CD8-positive, alpha-beta memory T cell (primary cell): ENCODE data around the gene LCN1. TPM values are rescaled to one million over a fixed set of nuclear protein-coding genes. Genes with fewer than 3 reads are reported as not detected.
A peak's percentile ranks its signal among the peaks of the same experiment; 100 is the strongest.

Experiments
- CTCF ChIA-PET: fragments of 350-600 bp; sonication (Branson Sonifier 250); formaldehyde crosslinking; loops from one replicate; lab custom pipeline; 2021; ENCODE audit warnings: antibody characterized with exemption; lab: Charles Lee
- POLR2A ChIA-PET: fragments of 350-600 bp; sonication (Branson Sonifier 250); formaldehyde crosslinking; loops from one replicate; lab custom pipeline; 2021; ENCODE audit warnings: antibody characterized with exemption; lab: Charles Lee
- DNase-seq, 5 donors: peaks; one replicate each; pipeline versions ENCODE4 v3.0.0 to v3.0.0-alpha.2; 2020 to 2022; ENCODE audit warnings: mixed read lengths in 1 of 5
- H3K27ac ChIP-seq: one replicate; pipeline ENCODE4 v1.7.0; 2013; ENCODE audit warnings: low read depth, mild to moderate bottlenecking, low read length, moderate library complexity
- H3K27me3 ChIP-seq: 2 replicates; pipeline ENCODE4 v1.7.0; 2013; ENCODE audit warnings: low read length, mild to moderate bottlenecking; ENCODE audit not compliant: insufficient read depth, poor library complexity, severe bottlenecking
- H3K36me3 ChIP-seq: 2 replicates; pipeline ENCODE4 v1.7.0; 2013; ENCODE audit warnings: mild to moderate bottlenecking, low read length, moderate library complexity; ENCODE audit not compliant: insufficient read depth
- H3K4me1 ChIP-seq: 2 replicates; pipeline ENCODE4 v1.7.0; 2013; ENCODE audit warnings: mild to moderate bottlenecking, low read length, moderate library complexity; ENCODE audit not compliant: insufficient read depth
- H3K4me3 ChIP-seq: 2 replicates; pipeline ENCODE4 v1.7.0; 2013; ENCODE audit warnings: mild to moderate bottlenecking, low read length
- H3K9me3 ChIP-seq: 2 replicates; pipeline ENCODE4 v1.7.0; 2013; ENCODE audit warnings: mild to moderate bottlenecking, low read length
- H3K27ac Mint-ChIP-seq, 8 donors: one replicate each; pipeline ENCODE4 v1.8.0; 2020 to 2021; ENCODE audit warnings: mixed read lengths in 8 of 8, mild to moderate bottlenecking in 6 of 8, inconsistent platforms in 3 of 8, moderate library complexity in 3 of 8
- H3K27me3 Mint-ChIP-seq, 2 donors: one replicate each; pipeline ENCODE4 v1.8.0; 2020 to 2021; ENCODE audit warnings: mixed read lengths in 2 of 2, mild to moderate bottlenecking in 1 of 2, moderate library complexity in 1 of 2
- H3K36me3 Mint-ChIP-seq, 3 donors: one replicate each; pipeline ENCODE4 v1.8.0; 2020 to 2021; ENCODE audit warnings: mixed read lengths in 3 of 3, inconsistent platforms in 1 of 3, mild to moderate bottlenecking in 1 of 3
- H3K4me1 Mint-ChIP-seq, 3 donors: one replicate each; pipeline ENCODE4 v1.8.0; 2020 to 2021; ENCODE audit warnings: mixed read lengths in 3 of 3, inconsistent platforms in 1 of 3, mild to moderate bottlenecking in 1 of 3
- H3K4me3 Mint-ChIP-seq, 7 donors: one replicate each; pipeline ENCODE4 v1.8.0; 2020 to 2021; ENCODE audit warnings: mixed read lengths in 7 of 7, mild to moderate bottlenecking in 6 of 7, moderate library complexity in 4 of 7, inconsistent platforms in 2 of 7
- H3K9me3 Mint-ChIP-seq, 5 donors: one replicate each; pipeline ENCODE4 v1.8.0; 2020 to 2022; ENCODE audit warnings: mixed read lengths in 5 of 5, mild to moderate bottlenecking in 3 of 5, moderate library complexity in 2 of 5, inconsistent platforms in 1 of 5
- polyA plus RNA-seq: library from polyadenylated mRNA; unstranded; fragments of 300-500 nt; fragmentation: Illumina TruSeq; gene quantifications from one replicate; pipeline ENCODE4 v1.2.3, GENCODE V29; 2021
- total RNA-seq, 2 experiments: library from RNA; stranded (reverse); gene quantifications; one replicate each; pipeline ENCODE4 v1.2.3, GENCODE V29; 2021

The LCN1 gene
- total and polyA plus RNA-seq, 3 experiments from 2014 or later = not detected

DNA sequence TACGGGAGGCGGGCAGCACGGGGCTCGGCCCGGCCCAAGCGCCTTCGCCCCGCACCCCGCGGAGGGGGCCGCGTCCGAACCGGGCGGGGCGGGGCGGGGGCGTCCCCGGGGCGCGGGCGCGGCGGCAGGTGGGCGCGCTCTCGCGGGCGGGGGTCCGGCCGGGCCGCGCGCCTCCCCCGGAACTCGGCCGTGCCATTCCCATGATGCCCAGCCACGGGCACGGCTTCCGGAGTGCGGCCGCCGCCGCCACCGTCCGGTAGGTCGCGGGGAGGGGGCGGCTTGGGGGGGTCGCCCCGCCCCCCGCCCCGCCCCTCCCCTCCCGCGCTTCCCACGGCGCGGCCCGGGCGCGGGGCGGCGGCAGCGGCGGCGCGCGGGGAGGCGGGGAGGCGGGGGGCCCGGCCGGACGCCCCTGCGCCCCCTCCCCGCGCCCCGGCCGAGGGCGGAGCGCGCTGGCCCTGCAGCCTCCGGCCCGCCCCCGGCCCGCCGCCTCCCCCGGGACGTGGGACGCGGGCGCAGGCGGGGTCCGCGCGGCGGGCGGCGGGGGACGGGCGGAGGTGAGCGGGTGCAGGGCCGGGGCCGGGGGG lies 41.7 kb upstream of the LCN1 start, which contains the start of gene PPP1R26:
TSS of gene PPP1R26 (plus strand) at position 314 of the 584 bp plus-strand sequence. CDS start 4,729 bp downstream, outside the sequence.
- Histone ChIP-seq H3K27ac (peak within 1 kb of the TSS; percentile 47), H3K9me3 (no peaks in the 10 kb centered on the region), H3K4me3 (peak within 1 kb of the TSS; percentile 37), H3K27me3 (peaks cover 20% of the 10 kb centered on the region), H3K36me3 (no peaks in the 10 kb centered on the region), H3K4me1 (peaks cover 13% of the 10 kb centered on the region)
- Mint-ChIP-seq H3K27me3 (peaks cover 46 to 52% of the 10 kb centered on the region in 2 donors), H3K27ac (peak within 1 kb of the TSS in 3 of 8 donors; percentile 10 to 83 (median 68)), H3K9me3 (no peaks in the 10 kb centered on the region), H3K4me1 (peaks cover 5 to 24% (median 9%) of the 10 kb centered on the region in 3 donors), H3K4me3 (peak within 1 kb of the TSS; percentile 77 to 90 (median 86)), H3K36me3 (peaks cover 0 to 2% (median 0%) of the 10 kb centered on the region in 3 donors)
- ChIA-PET CTCF (no interaction called here), POLR2A (no interaction called here)
- peak in 1 of 5 donors; percentile 18 for DNase-seq

DNA sequence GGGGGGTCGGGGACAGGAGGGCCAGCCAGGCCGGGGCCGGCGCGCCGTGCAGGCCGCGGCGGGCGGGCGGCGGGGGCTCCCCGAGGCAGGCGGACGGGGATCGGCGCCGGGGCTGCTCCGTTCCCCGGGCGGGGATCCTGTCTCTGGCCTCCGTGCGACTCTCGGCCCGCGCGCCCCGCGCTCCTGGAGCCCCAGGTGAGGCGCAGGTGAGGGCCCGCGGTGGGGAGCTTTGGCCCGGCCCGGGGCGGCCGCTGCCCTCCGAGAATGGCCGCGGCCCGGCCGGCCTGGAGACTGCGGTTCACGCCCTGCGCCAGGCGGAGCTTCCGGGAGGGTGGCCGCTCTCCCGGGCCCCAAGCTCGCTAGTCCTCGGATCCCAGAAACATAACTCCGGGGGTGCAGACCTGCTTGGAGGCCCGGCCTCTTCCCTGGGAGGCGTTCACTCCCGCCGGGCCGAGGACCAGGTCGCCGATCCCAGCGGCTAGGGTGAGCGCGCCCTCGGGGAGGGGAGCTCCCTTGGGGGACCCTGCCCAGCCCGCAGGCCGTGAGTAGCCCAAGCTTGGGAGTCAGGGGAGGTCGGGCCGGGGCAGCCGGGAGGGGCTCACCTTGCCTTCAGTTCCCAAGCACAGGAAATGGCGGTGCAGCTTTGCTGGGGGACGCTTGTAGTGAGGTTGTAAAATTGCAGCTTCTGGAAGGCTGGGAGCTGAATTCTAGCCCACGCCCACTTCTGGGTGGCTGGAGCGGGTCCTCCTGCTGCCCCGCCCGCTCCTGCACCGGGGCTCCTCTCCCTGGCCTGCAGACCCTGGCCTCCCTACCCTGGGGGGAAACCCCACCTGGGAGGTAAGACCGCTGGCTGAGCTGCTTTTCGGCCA lies 40.9 kb upstream of the LCN1 start:
- H3K9me3 Mint-ChIP-seq = peaks cover 0 to 1% (median 0%) of the 10 kb centered on the region in 5 donors
- H3K4me3 Mint-ChIP-seq = peak overlapping the region; percentile 7 to 75 (median 54)
- H3K4me3 ChIP-seq = peak overlapping the region; percentile 37
- H3K27me3 ChIP-seq = peaks cover 20% of the 10 kb centered on the region
- peaks cover 0 to 2% (median 0%) of the 10 kb centered on the region in 3 donors for H3K36me3 Mint-ChIP-seq
- H3K27ac Mint-ChIP-seq = no peak overlapping the region
- peak in 1 of 5 donors; percentile 49 for DNase-seq
- H3K4me1 Mint-ChIP-seq = peaks cover 5 to 24% (median 9%) of the 10 kb centered on the region in 3 donors
- H3K4me1 ChIP-seq = peaks cover 13% of the 10 kb centered on the region
- no peaks in the 10 kb centered on the region for H3K36me3 ChIP-seq
- ChIA-PET CTCF (interaction anchor here (1.2 to 1.6 kb wide), 2 partner anchors 15 to 20 kb away, joined by 4 read pairs; partner anchors contain the start of gene MRPS2), POLR2A (no interaction called here)
- H3K27me3 Mint-ChIP-seq = peaks cover 48 to 53% of the 10 kb centered on the region in 2 donors
- peak overlapping the region; percentile 47 for H3K27ac ChIP-seq
- no peaks in the 10 kb centered on the region for H3K9me3 ChIP-seq

DNA sequence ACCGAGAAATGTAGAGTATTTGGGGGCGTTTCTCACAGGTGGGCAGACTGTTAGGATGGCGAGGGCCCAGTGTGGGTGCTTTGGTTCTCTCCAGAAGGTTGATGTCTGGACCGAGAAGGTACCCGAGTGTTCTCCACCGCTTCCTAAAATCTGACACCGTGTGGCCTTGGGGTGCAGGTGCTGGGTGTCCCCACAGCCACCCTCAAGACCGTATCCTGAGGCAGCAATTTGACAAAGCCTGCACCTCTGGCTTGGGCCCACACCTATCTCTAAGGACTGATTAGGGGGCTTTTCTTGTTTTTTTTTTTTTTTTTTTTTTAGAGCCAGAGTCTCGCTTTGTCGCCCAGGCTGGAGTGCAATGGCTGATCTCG lies 40.3 kb upstream of the LCN1 start:
- no peak for DNase-seq
- CTCF ChIA-PET = interaction anchor here (1.2 to 1.6 kb wide), 2 partner anchors 15 to 19 kb away, joined by 4 read pairs; partner anchors contain the start of gene MRPS2
- no peaks in the 10 kb centered on the region for H3K36me3 ChIP-seq
- peaks cover 0 to 2% (median 0%) of the 10 kb centered on the region in 3 donors for H3K36me3 Mint-ChIP-seq
- peaks cover 5 to 24% (median 9%) of the 10 kb centered on the region in 3 donors for H3K4me1 Mint-ChIP-seq
- H3K4me3 ChIP-seq = peak overlapping the region; percentile 37
- peaks cover 45 to 48% of the 10 kb centered on the region in 2 donors for H3K27me3 Mint-ChIP-seq
- H3K9me3 ChIP-seq = no peaks in the 10 kb centered on the region
- POLR2A ChIA-PET = interaction anchor here (0.7 kb wide), 1 partner anchor 17 kb away, joined by 11 read pairs; no protein-coding TSS in a partner anchor
- peaks cover 20% of the 10 kb centered on the region for H3K27me3 ChIP-seq
- H3K9me3 Mint-ChIP-seq = peaks cover 0 to 2% (median 0%) of the 10 kb centered on the region in 5 donors
- peaks cover 13% of the 10 kb centered on the region for H3K4me1 ChIP-seq
- peak overlapping the region; percentile 47 for H3K27ac ChIP-seq
- no peak overlapping the region for H3K27ac Mint-ChIP-seq
- H3K4me3 Mint-ChIP-seq = peak overlapping the region in 6 of 7 donors; percentile 52 to 75 (median 60)

DNA sequence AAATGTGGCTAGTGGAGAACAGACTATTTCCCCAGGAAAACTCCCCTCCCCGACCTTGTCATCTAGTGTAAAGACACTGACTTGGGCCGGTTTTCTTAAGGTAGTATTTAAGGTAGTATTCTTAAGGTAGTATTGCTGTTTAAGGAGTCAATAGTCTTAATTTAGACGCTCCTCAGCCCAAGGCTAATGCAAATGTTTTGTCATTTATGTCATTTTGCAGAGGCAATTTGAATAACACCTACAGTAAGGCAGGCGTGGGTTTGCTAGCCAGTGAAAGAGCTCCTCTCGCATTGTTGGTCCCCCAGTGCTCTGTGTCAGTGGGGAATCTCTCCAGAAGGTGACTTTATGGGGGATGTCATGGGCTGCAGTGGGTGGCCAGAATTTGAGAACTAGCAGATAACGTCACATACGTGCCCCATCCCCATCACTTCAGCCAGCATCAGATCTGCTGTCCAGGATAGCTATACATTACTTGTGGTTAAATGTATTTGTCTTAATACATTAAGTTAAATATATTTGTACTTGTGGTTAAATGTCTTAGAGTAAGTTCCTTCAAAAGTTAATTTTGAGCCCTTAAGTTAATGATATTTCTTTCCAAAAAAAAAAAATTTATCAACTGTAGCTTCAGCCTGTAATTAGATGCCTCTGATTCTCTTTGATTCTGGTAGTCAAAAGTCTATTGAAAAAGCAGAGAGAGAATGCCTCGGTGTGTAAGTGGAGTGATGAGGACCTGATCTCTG lies 39.1 kb upstream of the LCN1 start:
- Histone ChIP-seq H3K36me3 (no peaks in the 10 kb centered on the region), H3K4me1 (peaks cover 13% of the 10 kb centered on the region), H3K27me3 (peaks cover 20% of the 10 kb centered on the region), H3K9me3 (no peaks in the 10 kb centered on the region), H3K4me3 (no peak overlapping the region), H3K27ac (no peak overlapping the region)
- Mint-ChIP-seq H3K27me3 (peaks cover 38 to 45% of the 10 kb centered on the region in 2 donors), H3K36me3 (peaks cover 0 to 2% (median 0%) of the 10 kb centered on the region in 3 donors), H3K4me3 (peak overlapping the region in 4 of 7 donors; percentile 33 to 48 (median 42)), H3K4me1 (peaks cover 5 to 24% (median 9%) of the 10 kb centered on the region in 3 donors), H3K27ac (peak overlapping the region in 1 of 8 donors; percentile 20), H3K9me3 (peaks cover 0 to 2% (median 0%) of the 10 kb centered on the region in 5 donors)
- no peak for DNase-seq
- CTCF ChIA-PET = interaction anchor here (1.6 kb wide), 1 partner anchor 18 kb away, joined by 4 read pairs; the partner anchor contains the start of gene MRPS2
- POLR2A ChIA-PET = no interaction called here

DNA sequence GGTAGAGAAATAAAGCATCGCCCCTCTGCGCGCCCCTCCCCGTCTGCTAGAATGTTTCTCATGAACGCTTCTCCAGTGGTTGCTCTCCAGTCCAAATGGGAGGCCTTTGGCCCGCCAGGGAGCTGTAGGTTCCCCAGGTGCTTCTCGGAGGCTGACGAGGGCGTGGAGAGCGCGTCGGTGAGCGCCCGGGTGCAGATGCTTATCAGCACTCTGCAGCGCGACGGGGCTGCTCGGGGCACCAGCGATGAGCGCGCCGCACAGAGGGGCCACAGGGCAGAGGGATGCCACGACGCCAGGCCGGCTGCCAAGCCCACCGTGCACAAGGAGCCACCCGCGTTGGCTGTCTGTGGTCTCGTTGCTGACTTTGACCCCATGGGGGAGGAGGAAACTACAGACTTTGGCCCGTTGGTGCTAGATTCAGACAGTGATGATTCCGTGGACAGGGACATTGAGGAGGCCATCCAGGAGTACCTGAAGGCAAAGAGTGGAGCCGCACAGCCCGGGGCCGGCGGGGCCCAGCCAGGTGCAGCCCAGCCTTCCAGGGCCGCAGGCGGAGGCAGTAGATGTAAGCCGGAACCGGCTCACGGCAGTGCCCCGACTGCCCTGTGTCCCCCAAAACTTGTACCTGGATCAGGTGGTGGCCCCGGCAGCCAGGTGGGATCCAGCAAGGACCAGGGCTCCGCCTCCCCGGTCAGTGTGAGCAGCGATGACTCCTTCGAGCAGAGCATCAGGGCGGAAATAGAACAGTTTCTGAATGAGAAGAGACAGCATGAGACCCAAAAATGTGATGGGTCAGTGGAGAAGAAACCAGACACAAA lies 36.6 kb upstream of the LCN1 start:
- H3K27me3 ChIP-seq = peaks cover 13% of the 10 kb centered on the region
- POLR2A ChIA-PET = no interaction called here
- DNase-seq = peak in 1 of 5 donors; percentile 36
- H3K4me3 ChIP-seq = no peak overlapping the region
- Mint-ChIP-seq H3K27ac (no peak overlapping the region), H3K36me3 (no peaks in the 10 kb centered on the region), H3K4me1 (peaks cover 0 to 12% (median 0%) of the 10 kb centered on the region in 3 donors), H3K27me3 (peaks cover 24 to 30% of the 10 kb centered on the region in 2 donors), H3K9me3 (peaks cover 0 to 2% (median 0%) of the 10 kb centered on the region in 5 donors), H3K4me3 (no peak overlapping the region)
- H3K4me1 ChIP-seq = peaks cover 13% of the 10 kb centered on the region
- CTCF ChIA-PET = no interaction called here
- H3K27ac ChIP-seq = no peak overlapping the region
- H3K36me3 ChIP-seq = no peaks in the 10 kb centered on the region
- no peaks in the 10 kb centered on the region for H3K9me3 ChIP-seq

DNA sequence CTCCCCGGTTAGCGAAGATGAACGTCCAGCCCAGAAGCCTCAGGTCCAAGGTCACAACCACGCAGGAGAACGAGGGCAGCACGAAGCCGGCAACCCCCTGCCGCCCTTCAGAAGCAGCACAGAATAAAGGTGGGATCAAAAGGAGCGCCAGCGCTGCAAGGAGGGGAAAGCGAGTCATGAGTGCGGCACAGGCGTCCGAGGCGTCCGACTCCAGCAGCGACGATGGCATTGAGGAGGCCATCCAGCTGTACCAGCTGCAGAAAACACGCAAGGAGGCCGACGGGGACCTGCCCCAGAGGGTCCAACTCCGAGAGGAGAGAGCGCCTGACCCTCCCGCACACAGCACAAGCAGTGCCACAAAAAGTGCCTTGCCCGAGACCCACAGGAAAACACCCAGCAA lies 35.9 kb upstream of the LCN1 start:
- Mint-ChIP-seq H3K4me1 (peaks cover 0 to 11% (median 0%) of the 10 kb centered on the region in 3 donors), H3K36me3 (no peaks in the 10 kb centered on the region), H3K27ac (no peak overlapping the region), H3K4me3 (no peak overlapping the region), H3K27me3 (peaks cover 24 to 30% of the 10 kb centered on the region in 2 donors), H3K9me3 (peaks cover 0 to 2% (median 0%) of the 10 kb centered on the region in 5 donors)
- no peaks in the 10 kb centered on the region for H3K36me3 ChIP-seq
- H3K4me3 ChIP-seq = no peak overlapping the region
- ChIA-PET CTCF (no interaction called here), POLR2A (no interaction called here)
- peaks cover 13% of the 10 kb centered on the region for H3K27me3 ChIP-seq
- H3K9me3 ChIP-seq = no peaks in the 10 kb centered on the region
- peaks cover 12% of the 10 kb centered on the region for H3K4me1 ChIP-seq
- peak in 1 of 5 donors; percentile 26 for DNase-seq
- no peak overlapping the region for H3K27ac ChIP-seq

DNA sequence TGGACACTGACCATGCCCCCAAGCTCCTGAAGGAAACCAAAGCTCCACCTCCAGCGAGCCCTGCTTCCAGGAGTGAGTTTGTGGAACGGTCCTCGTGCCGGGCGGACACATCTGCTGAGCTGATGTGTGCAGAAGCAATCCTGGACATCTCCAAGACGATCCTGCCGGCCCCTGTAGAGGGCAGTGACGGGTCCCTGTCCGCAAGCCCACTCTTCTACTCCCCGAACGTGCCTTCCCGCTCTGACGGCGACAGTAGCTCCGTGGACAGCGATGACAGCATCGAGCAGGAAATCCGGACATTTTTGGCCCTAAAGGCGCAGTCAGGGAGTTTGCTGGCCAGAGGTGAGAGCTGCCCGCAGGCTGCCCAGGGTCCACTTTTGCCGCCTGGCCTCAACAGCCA lies 35.4 kb upstream of the LCN1 start:
- ChIA-PET POLR2A (no interaction called here), CTCF (no interaction called here)
- Mint-ChIP-seq H3K4me1 (peaks cover 0 to 7% (median 0%) of the 10 kb centered on the region in 3 donors), H3K27me3 (peaks cover 20 to 27% of the 10 kb centered on the region in 2 donors), H3K36me3 (no peaks in the 10 kb centered on the region), H3K4me3 (no peak overlapping the region), H3K27ac (no peak overlapping the region), H3K9me3 (peaks cover 0 to 2% (median 0%) of the 10 kb centered on the region in 5 donors)
- H3K4me1 ChIP-seq = peaks cover 7% of the 10 kb centered on the region
- DNase-seq = peak in 1 of 5 donors; percentile 40
- no peaks in the 10 kb centered on the region for H3K9me3 ChIP-seq
- H3K36me3 ChIP-seq = no peaks in the 10 kb centered on the region
- H3K27ac ChIP-seq = no peak overlapping the region
- peaks cover 9% of the 10 kb centered on the region for H3K27me3 ChIP-seq
- no peak overlapping the region for H3K4me3 ChIP-seq
